Prostate gland (tissue), 2 donors: ENCODE results near the gene RAPSN. TPM values are rescaled to one million over a fixed set of nuclear protein-coding genes. Genes with fewer than 3 reads are reported as not detected.
A peak's percentile ranks its signal among the peaks of the same experiment; 100 is the strongest.

Experiments
- DNase-seq: peaks from one replicate; pipeline ENCODE4 v3.0.0-alpha.2; 2019; ENCODE audit warnings: low spot score
- H3K27ac ChIP-seq, 2 donors: fragments of 200-600 bp; sonication (generic); 2 replicates each; pipeline ENCODE4 v1.5.1; 2017 to 2019
- H3K27me3 ChIP-seq: fragments of 200-600 bp; sonication (generic); replicated peaks from 2 replicates; pipeline ENCODE4 v1.5.1; 2019; ENCODE audit not compliant: insufficient read depth
- H3K36me3 ChIP-seq, 2 donors: fragments of 200-600 bp; sonication (generic); 1 replicate in 1 of 2; 2 replicates in 1 of 2; pipeline versions ENCODE4 v1.5.1 to v1.8.1; 2017 to 2019
- H3K4me1 ChIP-seq: fragments of 200-600 bp; sonication (generic); replicated peaks from 2 replicates; pipeline ENCODE4 v1.5.1; 2019
- H3K4me3 ChIP-seq, 2 donors: fragments of 200-600 bp; sonication (generic); 2 replicates each; pipeline ENCODE4 v1.5.1; 2017 to 2019
- H3K9me3 ChIP-seq: fragments of 200-600 bp; sonication (generic); 2 replicates; pipeline ENCODE4 v1.5.1; 2017
- POLR2A ChIP-seq: fragments of 450-650 bp; IDR thresholded peaks from one replicate; pipeline ENCODE4 v1.6.1; 2016; ENCODE audit warnings: antibody characterized with exemption, mild to moderate bottlenecking
- POLR2AphosphoS5 ChIP-seq: sonication (generic); formaldehyde crosslinking; IDR thresholded peaks from one replicate; pipeline ENCODE4 v1.6.1; 2017; ENCODE audit warnings: antibody characterized with exemption
- WGBS: methylation state at CpG from one replicate; pipeline ENCODE4 v1.1.5; 2018; 5-methylcytosine and 5-hydroxymethylcytosine counted together
- intact Hi-C: fragments of 100-400 bp; cut with DNase I; formaldehyde crosslinking; loops from one replicate; pipeline ENCODE4 v1.14.2; 2022
- total RNA-seq, 2 donors: library from RNA; depleted of rRNA; stranded (reverse); fragments of >200 nt; gene quantifications; one replicate each; pipeline ENCODE4 v1.1.0, GENCODE V29; 2016
- TF ChIP-seq, protein P1 (sequence below), 4 experiments: fragments of 200-600 bp in 2 of 4; fragments of 450-650 bp in 2 of 4; sonication (generic) in 2 of 4; IDR thresholded peaks; 1 replicate in 3 of 4; 2 replicates in 1 of 4; pipeline ENCODE4 v1.5.1; 2016 to 2019; ENCODE audit warnings: antibody characterized with exemption in 4 of 4, mild to moderate bottlenecking in 2 of 4, moderate library complexity in 2 of 4

RAPSN gene
- total RNA-seq, 2 donors from 2014 or later: 1.3 TPM; not detected in 1

GRCh38 chr11:47470671-47471070, 21.7 kb upstream of the RAPSN start:
- peaks cover 4 to 25% of the 10 kb centered on the region in 2 donors for H3K36me3 ChIP-seq
- no peak for DNase-seq
- H3K4me3 ChIP-seq: no peak overlapping the region
- TF ChIP-seq POLR2A (no peak), POLR2AphosphoS5 (no peak)
- TF ChIP-seq, protein P1, sequence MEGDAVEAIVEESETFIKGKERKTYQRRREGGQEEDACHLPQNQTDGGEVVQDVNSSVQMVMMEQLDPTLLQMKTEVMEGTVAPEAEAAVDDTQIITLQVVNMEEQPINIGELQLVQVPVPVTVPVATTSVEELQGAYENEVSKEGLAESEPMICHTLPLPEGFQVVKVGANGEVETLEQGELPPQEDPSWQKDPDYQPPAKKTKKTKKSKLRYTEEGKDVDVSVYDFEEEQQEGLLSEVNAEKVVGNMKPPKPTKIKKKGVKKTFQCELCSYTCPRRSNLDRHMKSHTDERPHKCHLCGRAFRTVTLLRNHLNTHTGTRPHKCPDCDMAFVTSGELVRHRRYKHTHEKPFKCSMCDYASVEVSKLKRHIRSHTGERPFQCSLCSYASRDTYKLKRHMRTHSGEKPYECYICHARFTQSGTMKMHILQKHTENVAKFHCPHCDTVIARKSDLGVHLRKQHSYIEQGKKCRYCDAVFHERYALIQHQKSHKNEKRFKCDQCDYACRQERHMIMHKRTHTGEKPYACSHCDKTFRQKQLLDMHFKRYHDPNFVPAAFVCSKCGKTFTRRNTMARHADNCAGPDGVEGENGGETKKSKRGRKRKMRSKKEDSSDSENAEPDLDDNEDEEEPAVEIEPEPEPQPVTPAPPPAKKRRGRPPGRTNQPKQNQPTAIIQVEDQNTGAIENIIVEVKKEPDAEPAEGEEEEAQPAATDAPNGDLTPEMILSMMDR (IDR thresholded peaks at IDR 0.05): no peak
- intact Hi-C loops: no loop called here
- no peaks in the 10 kb centered on the region for H3K9me3 ChIP-seq
- WGBS: 75% methylated on average over 4 of the region's 4 CpGs
- no peak overlapping the region for H3K27ac ChIP-seq
- H3K4me1 ChIP-seq: peaks cover 8% of the 10 kb centered on the region
- no peaks in the 10 kb centered on the region for H3K27me3 ChIP-seq

DNA sequence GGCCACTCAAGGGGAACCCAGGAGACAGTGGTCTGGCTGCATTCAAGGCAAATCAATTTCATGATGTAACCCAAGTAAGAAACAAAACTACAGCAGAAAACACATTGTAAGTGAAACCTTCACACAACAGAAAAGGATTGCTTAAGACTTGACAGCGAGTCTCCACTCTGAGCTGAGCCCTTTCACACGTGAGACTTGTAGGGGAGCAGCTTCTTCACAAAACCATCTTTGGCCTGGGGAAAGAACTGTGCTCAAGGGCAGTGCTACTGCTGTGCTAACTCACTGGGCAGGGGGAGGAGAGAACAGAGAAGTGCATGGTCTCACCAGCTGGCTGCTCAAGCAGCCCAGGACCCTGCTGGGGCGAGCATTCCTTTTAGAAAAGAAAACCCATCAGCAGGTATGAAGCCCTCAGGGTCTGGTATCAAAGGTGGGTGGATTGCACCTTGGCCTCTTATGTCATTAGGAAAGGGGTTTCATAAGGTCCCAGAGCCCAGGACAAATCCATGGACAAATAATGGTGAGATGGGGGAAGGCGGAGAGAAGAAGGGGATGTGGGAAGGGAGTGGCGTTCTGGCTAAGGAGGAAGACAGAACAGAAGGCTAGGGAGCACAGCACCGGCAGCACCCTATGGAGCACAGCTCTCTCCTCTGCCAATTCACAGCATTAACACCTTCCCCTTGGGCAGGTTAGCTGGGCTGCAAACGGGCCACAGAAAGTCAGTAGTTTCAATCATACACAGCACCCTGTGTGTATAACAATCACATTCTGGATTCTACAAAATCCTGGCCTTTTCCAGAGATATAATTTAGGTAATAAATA, 20.6 kb upstream of the RAPSN start:
- H3K4me1 ChIP-seq: peaks cover 8% of the 10 kb centered on the region
- H3K27ac ChIP-seq: no peak overlapping the region
- TF ChIP-seq POLR2AphosphoS5: no peak
- TF ChIP-seq POLR2A: no peak
- TF ChIP-seq, protein P1 (IDR thresholded peaks at IDR 0.05): no peak
- no peaks in the 10 kb centered on the region for H3K9me3 ChIP-seq
- H3K4me3 ChIP-seq: no peak overlapping the region
- peaks cover 4 to 16% of the 10 kb centered on the region in 2 donors for H3K36me3 ChIP-seq
- intact Hi-C loops: loop anchor here (5.0 kb wide), 1 partner anchor 83 kb away; the partner anchor contains the start of gene CELF1
- H3K27me3 ChIP-seq: no peaks in the 10 kb centered on the region
- 81% methylated on average over 7 of the region's 7 CpGs for WGBS
- DNase-seq: no peak

DNA sequence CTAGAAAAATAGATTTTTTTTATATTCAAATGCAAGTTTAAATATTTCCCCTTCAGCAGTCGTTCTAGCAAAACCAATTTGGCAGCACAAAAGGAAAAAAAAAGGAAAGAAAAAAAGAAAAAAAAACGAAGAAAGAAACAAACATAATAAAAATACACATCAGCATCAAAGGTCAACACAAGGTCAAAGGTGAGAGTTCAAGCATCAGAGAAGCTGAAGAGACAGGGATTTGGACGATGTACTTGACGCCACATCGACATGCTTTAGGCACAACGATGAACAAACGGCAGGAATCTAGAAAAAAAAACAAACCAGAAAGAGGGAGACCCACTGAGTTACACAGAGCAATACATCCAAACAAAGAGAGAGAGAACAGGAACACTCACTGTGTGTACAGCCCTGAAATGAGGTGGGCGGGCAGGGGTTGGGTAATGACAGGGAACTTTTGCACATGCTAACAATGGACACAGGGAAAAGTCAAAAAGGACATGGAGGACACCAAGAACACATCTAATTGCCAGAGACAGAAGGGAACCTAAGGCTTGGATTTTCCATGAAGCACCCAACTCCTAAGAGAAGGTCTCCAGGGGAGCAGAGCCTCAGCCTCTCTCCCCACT, 19.8 kb upstream of the RAPSN start:
- no peaks in the 10 kb centered on the region for H3K9me3 ChIP-seq
- TF ChIP-seq, protein P1 (IDR thresholded peaks at IDR 0.05): no peak
- TF ChIP-seq POLR2AphosphoS5 (no peak), POLR2A (no peak)
- no peak for DNase-seq
- no peak overlapping the region for H3K27ac ChIP-seq
- 56% methylated on average over 8 of the region's 8 CpGs for WGBS
- peaks cover 4 to 16% of the 10 kb centered on the region in 2 donors for H3K36me3 ChIP-seq
- intact Hi-C loops: loop anchor here (5.0 kb wide), 1 partner anchor 84 kb away; the partner anchor contains the start of gene CELF1
- no peaks in the 10 kb centered on the region for H3K27me3 ChIP-seq
- H3K4me3 ChIP-seq: no peak overlapping the region
- H3K4me1 ChIP-seq: peaks cover 8% of the 10 kb centered on the region

DNA sequence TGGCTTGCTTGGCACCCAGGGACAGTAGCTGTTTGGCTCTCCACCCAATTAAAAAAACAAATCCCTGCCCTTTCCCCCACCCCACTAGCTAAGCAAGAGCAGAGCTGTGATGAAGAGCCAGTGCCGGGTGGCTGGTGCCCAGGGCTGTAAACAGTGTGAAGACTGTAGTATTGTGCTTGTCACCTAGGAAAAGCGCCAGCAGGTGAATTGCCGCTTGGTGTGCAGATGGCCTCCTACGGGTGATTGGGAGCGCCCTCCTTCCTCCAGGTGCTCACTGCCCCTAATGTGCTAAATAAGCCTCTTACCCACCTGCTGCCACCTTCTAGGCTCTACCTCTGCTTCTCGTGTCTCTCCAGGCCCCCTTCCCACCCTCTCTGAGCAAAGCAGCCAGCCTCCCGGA, 18.4 kb upstream of the RAPSN start:
- intact Hi-C loops: loop anchor here (5.0 kb wide), 1 partner anchor 85 kb away; the partner anchor contains the start of gene CELF1
- TF ChIP-seq, protein P1 (IDR thresholded peaks at IDR 0.05): no peak
- TF ChIP-seq POLR2A (no peak), POLR2AphosphoS5 (no peak)
- H3K36me3 ChIP-seq: peaks cover 4 to 6% of the 10 kb centered on the region in 2 donors
- H3K4me1 ChIP-seq: peaks cover 8% of the 10 kb centered on the region
- H3K27me3 ChIP-seq: no peaks in the 10 kb centered on the region
- peak overlapping the region in 1 of 2 donors; percentile 9 for H3K27ac ChIP-seq
- WGBS: 65% methylated on average over 7 of the region's 7 CpGs
- no peak overlapping the region for H3K4me3 ChIP-seq
- peak; percentile 20 for DNase-seq
- no peaks in the 10 kb centered on the region for H3K9me3 ChIP-seq
